Astrocyte (in vitro differentiated cells and primary cell): ENCODE measurements around the gene DGKB. TPM values are rescaled to one million over a fixed set of nuclear protein-coding genes. Genes with fewer than 3 reads are reported as not detected.

ENCODE experiments used
- DNase-seq: peaks from one replicate; pipeline ENCODE4 v3.0.0-alpha.2; 2010; ENCODE audit warnings: low read depth
- FAIRE-seq: peaks from 2 replicates; lab custom pipeline; 2011; peaks lifted over from hg19 to GRCh38; lab: Jason Lieb, UNC
- H2AFZ ChIP-seq: 2 replicates; pipeline ENCODE4 v1.6.0; 2012; ENCODE audit warnings: low read depth, low read length, inconsistent platforms
- H3K27ac ChIP-seq: 2 replicates; pipeline ENCODE4 v1.5.1; 2011; ENCODE audit warnings: low read depth, low read length, inconsistent platforms
- H3K27me3 ChIP-seq: 2 replicates; pipeline ENCODE4 v1.6.0; 2011; ENCODE audit warnings: low read length, inconsistent platforms; ENCODE audit not compliant: insufficient read depth
- H3K36me3 ChIP-seq: 2 replicates; pipeline ENCODE4 v1.5.1; 2011; ENCODE audit warnings: low read length, inconsistent platforms; ENCODE audit not compliant: insufficient read depth
- H3K4me1 ChIP-seq: 2 replicates; pipeline ENCODE4 v1.5.1; 2011; ENCODE audit warnings: low read length, inconsistent platforms; ENCODE audit not compliant: insufficient read depth
- H3K4me2 ChIP-seq: 2 replicates; pipeline ENCODE4 v1.6.0; 2012; ENCODE audit warnings: low read length, inconsistent platforms
- H3K4me3 ChIP-seq: 2 replicates; pipeline ENCODE4 v1.5.1; 2011; ENCODE audit warnings: low read depth, mild to moderate bottlenecking, low read length, inconsistent platforms; ENCODE audit not compliant: insufficient read depth
- H3K79me2 ChIP-seq: 2 replicates; pipeline ENCODE4 v1.6.0; 2012; ENCODE audit warnings: mild to moderate bottlenecking, low read length, inconsistent platforms; ENCODE audit not compliant: insufficient read depth
- H3K9ac ChIP-seq: 2 replicates; pipeline ENCODE4 v1.6.0; 2012; ENCODE audit warnings: mild to moderate bottlenecking, low read length, inconsistent platforms
- H3K9me3 ChIP-seq: 2 replicates; pipeline ENCODE4 v1.5.1; 2012; ENCODE audit warnings: low read depth, mild to moderate bottlenecking, low read length, inconsistent platforms; ENCODE audit not compliant: insufficient read depth
- H4K20me1 ChIP-seq: 2 replicates; pipeline ENCODE4 v1.6.0; 2012; ENCODE audit warnings: low read length, inconsistent platforms; ENCODE audit not compliant: insufficient read depth
- H3K27ac Mint-ChIP-seq: one replicate; pipeline ENCODE4 v1.8.0; 2021; ENCODE audit warnings: mild to moderate bottlenecking, mixed read lengths; ENCODE audit not compliant: unreplicated experiment
- H3K27me3 Mint-ChIP-seq: one replicate; pipeline ENCODE4 v1.8.0; 2021; ENCODE audit warnings: low read depth, mixed read lengths; ENCODE audit not compliant: unreplicated experiment
- H3K36me3 Mint-ChIP-seq: one replicate; pipeline ENCODE4 v1.8.0; 2021; ENCODE audit warnings: low read depth, mixed read lengths; ENCODE audit not compliant: unreplicated experiment
- H3K4me1 Mint-ChIP-seq: one replicate; pipeline ENCODE4 v1.8.0; 2021; ENCODE audit warnings: low read depth, mixed read lengths; ENCODE audit not compliant: unreplicated experiment
- H3K4me3 Mint-ChIP-seq: one replicate; pipeline ENCODE4 v1.8.0; 2021; ENCODE audit warnings: mild to moderate bottlenecking, moderate library complexity, mixed read lengths; ENCODE audit not compliant: unreplicated experiment
- H3K9me3 Mint-ChIP-seq: one replicate; pipeline ENCODE4 v1.8.0; 2021; ENCODE audit warnings: mild to moderate bottlenecking, mixed read lengths; ENCODE audit not compliant: unreplicated experiment
- CTCF ChIP-seq: IDR thresholded peaks from 2 replicates; pipeline ENCODE4 v1.5.1; 2011; ENCODE audit warnings: low read depth, mild to moderate bottlenecking, inconsistent platforms, low read length, moderate library complexity; ENCODE audit not compliant: insufficient read depth
- EZH2 ChIP-seq: IDR thresholded peaks from 2 replicates; pipeline ENCODE4 v1.6.1; 2012; ENCODE audit warnings: mild to moderate bottlenecking, low read length, inconsistent platforms; ENCODE audit not compliant: insufficient read depth
- total RNA-seq: library from RNA; stranded (reverse); gene quantifications from 2 replicates; pipeline ENCODE4 v1.2.1, GENCODE V29; 2021

DGKB gene
- total RNA-seq, 1 donor from 2014 or later = 0.39 TPM

- Histone ChIP-seq H3K4me1 (no peaks in the 10 kb centered on the region), H3K9me3 (no peaks in the 10 kb centered on the region), H3K4me3 (no peak overlapping the region), H3K4me2 (no peak overlapping the region), H3K27ac (no peak overlapping the region), H3K79me2 (no peaks in the 10 kb centered on the region), H3K36me3 (no peaks in the 10 kb centered on the region), H4K20me1 (no peaks in the 10 kb centered on the region), H2AFZ (no peak overlapping the region), H3K9ac (no peak overlapping the region), H3K27me3 (no peaks in the 10 kb centered on the region)
- TF ChIP-seq CTCF = no peak
- no peak for TF ChIP-seq EZH2
- no peaks in the 10 kb centered on the region for H3K27me3 Mint-ChIP-seq
- no peaks in the 10 kb centered on the region for H3K36me3 Mint-ChIP-seq
- peaks cover 4% of the 10 kb centered on the region for H3K9me3 Mint-ChIP-seq
- H3K27ac Mint-ChIP-seq = no peak overlapping the region
- no peak overlapping the region for H3K4me3 Mint-ChIP-seq
- DNase-seq (no peak), FAIRE-seq (no peak)
- no peaks in the 10 kb centered on the region for H3K4me1 Mint-ChIP-seq
These were observed 469.6 kb downstream of the DGKB start for GRCh38 chr7:14432924-14433323.

- Histone ChIP-seq H4K20me1 (no peaks in the 10 kb centered on the region), H3K79me2 (no peaks in the 10 kb centered on the region), H3K4me2 (no peak overlapping the region), H3K36me3 (no peaks in the 10 kb centered on the region), H3K9ac (no peak overlapping the region), H3K27me3 (no peaks in the 10 kb centered on the region), H3K27ac (no peak overlapping the region), H3K4me3 (no peak overlapping the region), H3K9me3 (no peaks in the 10 kb centered on the region), H2AFZ (no peak overlapping the region), H3K4me1 (no peaks in the 10 kb centered on the region)
- Mint-ChIP-seq H3K4me1 (no peaks in the 10 kb centered on the region), H3K36me3 (no peaks in the 10 kb centered on the region), H3K4me3 (no peak overlapping the region), H3K27ac (no peak overlapping the region), H3K9me3 (peaks cover 4% of the 10 kb centered on the region), H3K27me3 (no peaks in the 10 kb centered on the region)
- DNase-seq (no peak), FAIRE-seq (no peak)
- TF ChIP-seq CTCF (no peak), EZH2 (no peak)
These were observed 471.6 kb downstream of the DGKB start for GRCh38 chr7:14430926-14431325.

- no peak overlapping the region for H3K27ac ChIP-seq
- Mint-ChIP-seq H3K27me3 (no peaks in the 10 kb centered on the region), H3K36me3 (no peaks in the 10 kb centered on the region), H3K27ac (no peak overlapping the region), H3K4me3 (no peak overlapping the region), H3K9me3 (peaks cover 4% of the 10 kb centered on the region), H3K4me1 (no peaks in the 10 kb centered on the region)
- H3K9me3 ChIP-seq = no peaks in the 10 kb centered on the region
- FAIRE-seq (no peak), DNase-seq (no peak)
- no peak overlapping the region for H3K4me3 ChIP-seq
- H3K27me3 ChIP-seq = no peaks in the 10 kb centered on the region
- no peak for TF ChIP-seq CTCF
- no peak for TF ChIP-seq EZH2
- H3K9ac ChIP-seq = no peak overlapping the region
- no peaks in the 10 kb centered on the region for H4K20me1 ChIP-seq
- no peak overlapping the region for H2AFZ ChIP-seq
- no peaks in the 10 kb centered on the region for H3K4me1 ChIP-seq
- H3K79me2 ChIP-seq = no peaks in the 10 kb centered on the region
- H3K4me2 ChIP-seq = no peak overlapping the region
- no peaks in the 10 kb centered on the region for H3K36me3 ChIP-seq
These were observed 477.0 kb downstream of the DGKB start for GRCh38 chr7:14425559-14425958.
